SH-SY5Y (cell line): ENCODE results near the gene APBA1.

ENCODE experiments used
- GATA2 ChIP-seq: IDR thresholded peaks from 2 replicates; pipeline ENCODE4 v1.6.1; 2011; ENCODE audit warnings: mild to moderate bottlenecking, low read depth, low read length
- GATA3 ChIP-seq: IDR thresholded peaks from 2 replicates; pipeline ENCODE4 v1.6.1; 2011; ENCODE audit warnings: low read depth, mild to moderate bottlenecking, low read length, moderate library complexity

DNA sequence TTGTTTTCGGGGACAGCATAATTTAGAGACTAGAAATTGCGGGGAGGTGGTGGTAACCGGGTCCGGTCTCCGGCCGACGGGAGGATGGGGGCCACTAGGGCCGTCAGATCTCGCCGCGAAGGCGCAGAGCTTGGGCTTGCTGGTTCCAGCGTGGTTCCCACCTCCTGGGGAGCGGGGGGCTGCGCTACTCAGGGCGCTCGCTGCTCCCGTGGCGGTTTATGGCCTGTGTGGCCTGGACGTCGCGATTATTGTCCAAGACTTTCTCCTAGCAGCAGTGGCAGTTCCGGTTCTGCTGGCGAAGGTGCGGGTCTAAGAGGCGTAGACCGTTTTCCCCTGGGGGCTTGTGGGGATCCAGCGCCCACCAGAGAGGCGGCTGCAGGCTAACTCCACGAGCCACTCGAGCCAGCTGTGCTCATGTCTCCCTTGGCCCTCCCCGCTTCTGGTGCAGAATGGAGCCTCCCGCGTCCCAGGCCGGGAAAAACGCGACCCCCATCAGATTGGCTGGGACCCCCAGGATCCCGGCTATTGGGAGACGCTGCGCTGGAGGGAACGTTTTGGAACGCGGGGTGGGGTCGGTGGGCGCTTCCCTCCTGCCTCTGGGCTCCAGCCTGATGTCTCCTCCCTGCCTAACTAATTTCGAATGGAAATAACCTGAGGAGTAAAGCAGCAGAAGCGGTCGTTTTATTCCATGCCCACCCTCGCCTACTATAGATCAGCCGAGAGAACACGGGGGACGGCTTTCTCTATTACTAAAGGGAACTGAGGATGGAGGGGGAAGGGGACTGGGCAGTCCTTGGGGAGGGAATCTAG lies 260.0 kb downstream of the APBA1 start:
- TF ChIP-seq GATA2 (no peak), GATA3 (no peak)
